ENCODE results near the gene NRXN3.

DNA sequence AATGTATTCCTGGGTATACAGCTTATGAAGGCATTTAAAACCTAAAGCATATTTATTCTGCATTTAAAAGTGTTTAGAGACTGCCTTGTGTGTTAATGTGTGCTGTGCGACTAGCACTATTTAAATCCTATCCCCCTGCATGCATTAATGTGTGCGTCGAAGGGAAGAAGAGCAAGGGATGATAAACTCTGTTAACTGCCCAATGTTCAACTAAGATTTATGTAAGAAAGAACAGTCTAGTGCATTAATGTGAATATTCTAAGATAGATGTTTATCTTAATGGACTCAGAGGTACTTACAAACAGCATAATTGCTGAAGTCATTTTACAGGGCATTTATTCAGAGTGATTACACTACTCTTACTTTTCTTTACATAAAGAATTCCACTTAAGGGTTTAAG lies 1616.3 kb downstream of the NRXN3 start:
- no peak for TF ChIP-seq CTCF (IDR thresholded peaks at IDR 0.05)
- no peak for TF ChIP-seq POLR2A (IDR thresholded peaks at IDR 0.05)

Measured in heart left ventricle (tissue), 13 donors.